HG03354 (cell line): Measurements from ENCODE around the gene CCS.
"Not testable (repeated sequence)": the region's sequence is repeated elsewhere in the genome, so short reads cannot be mapped to it uniquely, and the experiment has no call there.

Experiments
- ATAC-seq: cut with Tn5 transposase; IDR thresholded peaks from one replicate; pipeline ENCODE4 v1.9.1; 2021; ENCODE audit warnings: mild to moderate bottlenecking; ENCODE audit not compliant: unreplicated experiment, poor library complexity, severe bottlenecking

Gene CCS

DNA sequence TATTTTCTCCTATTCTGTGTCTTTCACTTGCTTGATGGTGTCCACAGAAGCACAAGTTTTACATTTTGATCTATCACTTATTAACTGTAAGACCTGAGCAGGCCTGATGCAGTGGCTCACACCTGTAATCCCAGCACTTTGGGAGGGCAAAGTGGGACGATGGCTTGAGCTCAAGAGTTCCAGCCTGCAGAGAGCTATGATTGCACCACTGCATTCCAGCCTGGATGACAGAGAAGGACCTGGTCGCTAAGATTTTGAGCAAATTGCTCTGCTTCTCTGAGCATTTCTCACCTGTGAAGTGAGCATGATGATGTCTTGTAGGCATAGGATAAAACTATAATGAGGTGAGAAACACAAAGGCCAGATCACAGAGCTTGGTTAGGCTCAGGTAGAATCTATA is 6.8 kb upstream of the CCS start:
- no peak for ATAC-seq

DNA sequence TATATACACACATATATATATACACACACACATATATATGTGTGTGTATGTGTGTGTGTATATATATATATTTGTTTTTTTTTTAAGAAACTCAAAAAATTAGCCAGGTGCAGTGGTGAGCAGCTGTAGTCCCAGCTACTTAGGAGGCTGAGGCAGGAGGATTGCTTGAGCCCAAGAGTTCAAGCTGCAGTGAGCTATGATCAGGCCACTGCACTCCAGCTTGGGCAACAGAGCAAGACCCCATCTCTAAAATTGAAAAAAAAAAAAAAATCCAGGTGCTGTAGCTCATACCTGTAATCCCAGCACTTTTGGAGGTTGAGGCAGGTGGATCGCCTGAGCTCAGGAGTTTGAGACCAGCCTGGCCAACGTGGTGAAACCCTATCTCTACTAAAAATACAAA is 3.7 kb upstream of the CCS start:
- ATAC-seq: not testable (repeated sequence)

DNA sequence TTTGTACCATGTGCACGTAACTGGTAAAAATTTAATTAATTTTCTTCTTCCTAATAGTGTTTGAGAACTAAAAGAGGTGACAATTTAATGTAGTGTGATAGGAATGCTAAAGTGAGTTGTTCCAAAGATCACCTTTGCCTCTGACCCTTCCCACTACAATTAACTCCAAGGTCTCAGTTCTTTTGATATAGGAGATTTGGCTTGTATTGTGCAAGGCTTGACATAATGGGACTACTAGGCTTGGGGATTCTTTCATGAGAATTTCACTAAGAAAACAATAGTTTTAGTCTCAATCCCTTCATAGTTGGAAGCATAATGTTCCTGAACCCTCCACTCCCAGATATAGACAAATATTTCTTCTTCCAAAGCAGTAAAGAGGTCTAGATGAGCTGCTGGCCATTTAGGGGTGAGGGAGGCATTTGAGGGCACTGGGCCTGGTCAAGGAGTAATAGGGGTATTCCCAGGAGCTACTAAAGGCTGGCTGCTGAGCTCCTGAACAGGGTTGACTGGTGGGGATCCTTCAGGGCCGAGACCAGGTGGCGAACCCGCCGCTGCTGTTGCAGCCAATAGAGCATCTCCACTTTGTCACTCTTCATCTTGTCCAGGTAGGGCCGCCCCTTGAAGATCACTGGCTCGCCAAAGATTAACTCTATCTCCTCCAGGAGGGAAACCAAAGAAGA is 2.8 kb upstream of the CCS start:
- ATAC-seq: no peak

DNA sequence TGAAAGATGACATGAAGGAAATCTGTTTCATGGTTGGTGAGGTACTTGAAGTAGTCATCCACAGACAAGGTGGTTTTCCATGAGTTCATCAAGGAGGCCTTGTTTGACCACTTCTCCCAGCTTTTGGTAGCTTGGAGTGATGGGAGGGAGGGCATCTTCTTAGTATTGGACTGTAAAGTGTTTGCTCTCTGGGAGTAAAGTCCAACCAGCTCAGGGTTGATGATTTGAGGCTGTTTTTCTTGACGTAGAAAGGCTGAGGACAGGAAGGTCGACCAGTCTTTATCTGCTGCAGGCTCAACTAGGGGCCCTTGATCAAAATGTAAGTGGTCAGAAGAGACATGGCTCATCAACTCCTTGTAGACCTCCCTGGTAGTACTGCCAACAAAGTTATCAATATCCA is 1.8 kb upstream of the CCS start:
- ATAC-seq: no peak

DNA sequence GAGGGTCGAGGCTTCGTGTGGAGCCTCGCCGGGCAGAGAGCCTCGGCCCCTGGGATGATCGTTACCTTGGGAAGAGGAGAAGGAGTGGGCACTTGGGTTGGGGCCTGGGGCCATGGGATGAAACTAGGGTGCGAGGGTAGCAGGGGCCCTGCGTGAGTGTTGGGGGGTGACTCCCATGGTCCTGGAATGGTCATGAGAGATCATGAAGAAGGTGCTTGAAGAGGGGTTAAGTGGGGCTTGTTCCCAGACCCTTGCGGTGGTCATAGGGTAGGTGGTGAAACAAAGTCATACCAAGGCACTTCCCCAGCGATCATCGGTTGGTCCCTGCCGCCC is 284 bp downstream of the CCS start:
- ATAC-seq: no peak

DNA sequence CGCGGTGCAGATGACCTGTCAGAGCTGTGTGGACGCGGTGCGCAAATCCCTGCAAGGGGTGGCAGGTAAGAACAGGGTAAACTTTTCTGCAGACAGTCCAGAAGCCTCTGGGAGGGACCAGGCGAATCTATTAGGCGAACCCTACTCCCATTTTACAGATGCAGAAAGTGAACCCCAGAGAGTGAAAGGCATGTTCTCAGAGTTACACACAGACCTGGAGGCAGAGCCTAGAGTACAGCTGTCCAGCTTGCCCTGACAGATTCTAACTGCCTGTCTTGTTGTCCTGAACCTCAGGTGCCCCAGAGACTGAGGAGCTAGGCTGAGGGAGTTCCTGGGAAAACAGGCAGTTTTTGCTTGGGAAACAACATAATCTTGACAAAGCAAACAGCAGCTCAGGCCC is 665 bp downstream of the CCS start:
- no peak for ATAC-seq

DNA sequence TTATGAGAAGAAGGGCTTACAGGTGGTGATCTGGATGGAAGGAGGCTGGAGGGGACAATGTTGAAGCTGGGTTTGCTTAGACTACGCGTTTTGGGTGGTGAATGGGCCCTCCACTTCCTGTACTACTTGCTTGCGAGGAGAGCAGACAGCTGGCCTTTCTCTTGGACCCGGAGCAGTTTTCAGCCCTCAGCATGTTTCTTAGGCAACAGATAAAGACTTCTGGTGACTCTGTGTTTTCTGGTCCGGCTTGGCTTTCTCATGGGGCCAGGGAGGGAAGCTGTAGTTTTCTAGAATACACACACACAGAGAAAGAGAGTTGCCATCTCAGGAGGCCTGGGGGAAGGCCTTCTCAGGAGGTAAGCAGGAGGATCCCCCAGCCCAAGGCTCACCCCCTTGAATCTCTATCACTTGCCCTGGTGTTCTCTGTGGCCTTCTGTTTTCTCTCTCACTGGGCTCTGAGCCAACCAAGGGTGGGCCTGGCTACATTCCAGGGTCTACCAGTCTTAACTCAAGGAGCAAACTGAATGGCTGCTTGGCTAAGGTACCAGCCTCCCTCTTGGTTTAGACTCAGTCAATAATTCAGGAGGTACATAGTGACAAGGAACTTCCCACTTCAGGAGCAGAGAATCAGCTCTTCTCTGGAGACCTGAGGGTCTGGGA is 2.4 kb downstream of the CCS start:
- no peak for ATAC-seq

DNA sequence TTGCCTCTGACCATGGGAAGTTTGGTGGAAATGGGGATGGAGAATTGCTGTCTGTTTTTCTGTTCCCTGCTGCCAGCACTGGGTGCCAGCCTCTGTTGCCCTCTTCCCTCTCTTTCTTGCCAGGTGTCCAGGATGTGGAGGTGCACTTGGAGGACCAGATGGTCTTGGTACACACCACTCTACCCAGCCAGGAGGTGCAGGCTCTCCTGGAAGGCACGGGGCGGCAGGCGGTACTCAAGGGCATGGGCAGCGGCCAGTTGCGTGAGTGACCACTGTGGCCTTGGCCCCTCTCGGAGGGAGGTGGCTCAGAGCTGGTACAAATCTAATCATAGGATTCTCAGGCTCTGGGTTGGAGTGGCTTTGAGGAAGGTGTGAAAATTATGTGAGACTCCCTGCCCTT is 6.0 kb downstream of the CCS start:
- ATAC-seq: no peak

DNA sequence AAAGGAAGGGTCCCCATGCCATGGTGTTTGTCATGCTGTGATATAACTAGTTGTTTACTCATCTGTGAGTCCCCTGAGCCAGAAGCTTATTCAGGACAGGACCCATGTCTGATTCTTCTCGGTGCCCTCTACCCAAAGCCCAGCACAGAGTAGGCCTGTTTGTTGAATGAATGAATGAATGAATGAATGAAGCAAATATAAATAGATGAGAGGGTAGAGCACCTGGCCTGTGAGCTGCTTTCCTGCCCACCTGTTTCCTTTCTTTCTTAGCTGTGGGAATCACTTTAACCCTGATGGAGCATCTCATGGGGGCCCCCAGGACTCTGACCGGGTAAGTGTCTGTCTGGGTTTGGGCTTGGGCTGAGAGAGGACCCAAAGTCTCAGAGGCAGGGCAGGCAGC is 7.2 kb downstream of the CCS start:
- ATAC-seq: no peak

DNA sequence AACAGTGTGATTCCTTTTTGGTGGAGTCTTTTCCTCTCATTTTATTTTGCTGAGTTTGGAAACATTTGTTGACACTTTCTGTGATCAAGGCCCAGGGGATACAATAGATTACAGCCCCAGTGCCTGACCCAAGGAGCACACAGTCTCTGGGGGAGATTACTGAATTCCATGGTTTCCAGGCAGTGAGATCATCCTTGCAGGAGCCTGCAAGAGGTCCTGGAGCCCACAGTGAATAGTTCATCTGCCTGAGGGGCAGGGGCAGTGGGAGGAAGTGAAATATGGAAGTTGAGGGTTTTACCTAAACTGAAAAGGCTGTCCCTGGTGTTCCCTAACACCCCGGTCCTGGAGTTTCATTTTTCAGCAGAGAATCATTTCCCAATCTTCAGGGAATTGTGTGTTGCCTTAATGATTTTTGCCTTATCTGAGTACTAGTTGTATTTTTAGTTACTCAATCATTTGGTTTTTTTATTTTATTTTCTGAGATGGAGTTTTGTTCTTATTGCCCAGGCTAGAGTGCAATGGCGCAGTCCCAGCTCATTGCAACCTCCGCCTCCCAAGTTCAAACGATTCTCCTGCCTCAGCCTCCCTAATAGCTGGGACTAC is 7.7 kb downstream of the CCS start:
- no peak for ATAC-seq

DNA sequence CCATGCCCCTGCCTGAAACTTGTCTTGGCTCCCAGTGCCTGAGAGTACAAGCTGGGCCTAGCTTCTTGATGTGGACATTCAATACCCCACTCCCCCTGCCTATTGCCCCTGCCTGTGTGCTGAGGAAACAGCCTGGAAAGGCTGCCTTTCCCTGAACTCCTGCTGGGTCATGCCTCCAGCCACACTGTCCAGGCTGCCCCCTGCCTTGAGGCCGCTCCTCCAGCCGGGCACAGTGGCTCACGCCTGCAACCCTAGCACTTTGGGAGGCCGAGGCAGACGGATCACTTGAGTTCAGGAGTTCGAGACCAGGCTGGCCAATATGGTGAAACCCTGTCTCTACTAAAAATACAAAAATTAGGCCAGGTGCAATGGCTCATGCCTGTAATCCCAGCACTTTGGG is 10.1 kb downstream of the CCS start:
- no peak for ATAC-seq

DNA sequence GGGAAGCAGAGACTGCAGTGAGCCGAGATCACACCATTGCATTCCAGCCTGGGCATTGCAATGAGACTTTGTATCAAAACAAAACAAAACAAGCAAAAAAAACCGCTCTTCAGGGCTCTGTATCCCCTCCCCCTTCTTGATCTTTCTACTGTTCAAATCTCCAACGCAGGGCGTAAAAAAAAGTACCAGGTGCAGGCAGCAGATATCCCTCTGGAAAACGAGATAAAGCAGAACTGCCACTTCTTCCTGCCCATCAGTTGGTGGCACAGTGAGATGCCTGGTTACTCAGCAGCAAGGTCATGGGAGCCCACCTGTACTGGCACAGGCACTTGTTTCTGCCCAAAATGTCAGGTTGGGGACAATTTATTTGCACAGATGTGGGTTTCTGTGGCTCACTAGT is 11.2 kb downstream of the CCS start:
- ATAC-seq: no peak

DNA sequence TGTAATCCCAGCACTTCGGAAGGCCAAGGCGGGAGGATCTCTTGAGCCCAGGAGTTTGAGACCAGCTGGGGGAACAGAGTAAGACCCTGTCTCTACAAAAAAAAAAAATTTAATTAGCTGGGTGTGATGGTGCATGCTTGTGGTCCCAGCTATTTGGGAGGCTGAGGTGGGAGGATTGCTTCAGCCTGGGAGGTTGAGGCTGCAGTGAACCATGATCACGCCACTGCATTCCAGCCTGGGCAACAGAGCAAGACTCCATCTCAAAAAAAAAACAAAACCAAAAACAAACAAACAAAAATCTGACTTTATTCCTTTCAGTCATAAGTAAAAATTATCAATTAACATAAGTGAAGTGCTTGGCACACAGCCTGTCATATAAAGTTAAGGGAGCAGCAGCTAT is 13.6 kb downstream of the CCS start:
- ATAC-seq: not testable (repeated sequence)

DNA sequence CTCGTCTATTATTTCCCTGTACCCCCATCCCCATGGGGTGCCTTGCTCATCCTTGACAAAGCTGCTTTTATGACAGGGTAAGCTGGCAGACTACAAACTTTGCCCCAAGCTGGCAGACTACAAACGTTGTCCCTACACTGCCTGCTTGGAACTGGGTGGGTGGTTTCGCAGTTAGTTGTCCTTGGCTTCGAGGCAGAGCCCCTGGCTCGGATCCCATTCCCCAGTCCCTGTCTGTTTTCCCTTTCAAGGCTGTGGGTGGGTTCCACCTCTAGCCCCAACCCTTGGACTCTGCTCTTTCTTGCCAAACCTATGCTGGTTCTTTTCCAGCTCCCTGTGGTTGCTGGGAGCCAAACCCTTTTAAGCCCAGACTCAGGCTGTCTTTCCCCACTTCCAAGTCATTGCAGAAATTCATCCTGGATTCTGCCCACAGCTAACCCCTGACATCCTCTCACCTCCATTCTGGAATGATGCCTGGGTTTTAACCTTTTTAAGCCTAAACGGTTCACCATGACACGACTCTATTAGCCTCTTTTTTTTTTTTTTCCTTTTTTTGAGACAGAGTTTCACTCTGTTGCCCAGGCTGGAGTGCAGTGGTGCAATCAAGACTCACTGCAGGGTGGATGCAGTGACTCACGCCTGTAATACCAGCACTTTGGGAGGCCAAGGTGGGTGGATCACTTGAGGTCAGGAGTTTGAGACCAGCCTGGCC is 14.3 kb downstream of the CCS start:
- ATAC-seq: no peak

DNA sequence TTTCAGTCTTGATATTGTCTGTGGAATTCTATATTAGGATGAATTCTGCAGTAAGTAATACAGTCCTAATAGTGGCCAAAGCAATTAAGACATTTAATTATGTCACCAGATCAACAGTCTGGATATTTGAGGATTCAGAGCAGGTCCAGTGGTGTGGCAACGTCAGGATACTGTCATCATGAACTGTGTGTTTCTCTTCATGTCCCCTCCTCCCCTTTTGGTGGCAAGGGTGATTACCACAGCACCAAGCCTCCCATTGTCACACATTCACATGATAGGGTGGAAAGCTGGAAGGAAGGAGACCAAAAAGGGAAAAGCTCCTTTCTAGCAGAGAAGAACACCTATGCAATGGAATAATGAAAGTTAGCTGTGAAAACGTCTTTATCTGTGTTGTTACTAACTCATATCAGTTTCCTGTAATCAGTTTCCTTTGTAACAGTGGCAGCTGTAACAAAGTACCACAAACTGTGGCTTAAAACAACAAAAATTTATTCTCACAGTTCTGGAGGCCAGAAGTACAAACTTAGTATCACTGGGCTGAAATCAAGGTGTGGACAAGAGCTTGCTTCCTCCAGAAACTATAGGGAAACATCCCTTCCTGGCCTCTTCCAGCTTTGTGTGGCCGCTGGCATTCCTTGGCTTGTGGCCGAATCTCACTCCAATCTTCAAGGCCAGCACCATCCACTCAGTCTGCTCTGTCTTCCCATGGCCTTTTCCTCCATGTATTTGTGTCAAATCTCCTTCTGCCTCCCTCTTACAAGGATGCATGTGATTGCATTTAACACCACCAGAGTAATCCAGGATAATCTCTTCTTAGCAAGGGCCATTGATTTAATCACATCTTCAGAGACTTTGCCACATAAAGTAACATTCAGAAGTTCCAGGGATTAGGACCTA is 17.0 kb downstream of the CCS start:
- ATAC-seq: no peak

DNA sequence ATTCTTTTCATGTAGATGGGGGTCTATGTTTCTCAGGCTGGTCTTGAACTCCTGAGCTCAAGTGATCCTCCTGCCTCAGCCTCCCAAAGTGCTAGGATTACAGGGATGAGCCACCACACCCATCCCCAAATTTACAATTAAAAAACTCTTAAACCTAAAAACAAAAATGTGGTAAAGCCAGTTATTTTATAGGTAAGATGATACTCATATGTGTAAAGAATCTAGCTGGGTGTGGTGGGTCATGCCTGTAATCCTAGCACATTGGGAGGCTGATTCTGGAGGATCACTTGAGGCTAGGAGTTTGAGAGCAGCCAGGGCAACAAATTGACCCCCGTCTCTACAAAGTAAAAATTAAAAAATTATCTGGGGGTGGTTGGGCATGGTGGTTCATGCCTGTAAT is 19.5 kb downstream of the CCS start:
- ATAC-seq: no peak

DNA sequence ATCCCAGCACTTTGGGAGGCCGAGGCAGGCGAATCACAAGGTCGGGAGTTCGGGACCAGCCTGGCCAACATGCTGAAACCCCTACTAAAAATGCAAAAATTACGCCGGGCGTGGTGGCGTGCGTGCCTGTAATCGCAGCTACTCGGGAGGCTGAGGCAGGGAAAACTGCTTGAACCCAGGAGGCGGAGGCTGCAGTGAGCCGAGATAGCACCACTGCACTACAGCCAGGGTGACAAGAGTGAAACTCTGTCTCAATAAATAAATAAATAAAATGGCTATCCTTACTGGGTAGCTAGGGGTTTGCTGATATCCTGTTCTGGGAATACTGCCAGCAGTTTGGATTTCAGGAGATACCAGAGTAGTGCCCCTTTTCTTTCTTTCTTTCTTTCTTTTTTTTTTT is 21.1 kb downstream of the CCS start:
- ATAC-seq: no peak

DNA sequence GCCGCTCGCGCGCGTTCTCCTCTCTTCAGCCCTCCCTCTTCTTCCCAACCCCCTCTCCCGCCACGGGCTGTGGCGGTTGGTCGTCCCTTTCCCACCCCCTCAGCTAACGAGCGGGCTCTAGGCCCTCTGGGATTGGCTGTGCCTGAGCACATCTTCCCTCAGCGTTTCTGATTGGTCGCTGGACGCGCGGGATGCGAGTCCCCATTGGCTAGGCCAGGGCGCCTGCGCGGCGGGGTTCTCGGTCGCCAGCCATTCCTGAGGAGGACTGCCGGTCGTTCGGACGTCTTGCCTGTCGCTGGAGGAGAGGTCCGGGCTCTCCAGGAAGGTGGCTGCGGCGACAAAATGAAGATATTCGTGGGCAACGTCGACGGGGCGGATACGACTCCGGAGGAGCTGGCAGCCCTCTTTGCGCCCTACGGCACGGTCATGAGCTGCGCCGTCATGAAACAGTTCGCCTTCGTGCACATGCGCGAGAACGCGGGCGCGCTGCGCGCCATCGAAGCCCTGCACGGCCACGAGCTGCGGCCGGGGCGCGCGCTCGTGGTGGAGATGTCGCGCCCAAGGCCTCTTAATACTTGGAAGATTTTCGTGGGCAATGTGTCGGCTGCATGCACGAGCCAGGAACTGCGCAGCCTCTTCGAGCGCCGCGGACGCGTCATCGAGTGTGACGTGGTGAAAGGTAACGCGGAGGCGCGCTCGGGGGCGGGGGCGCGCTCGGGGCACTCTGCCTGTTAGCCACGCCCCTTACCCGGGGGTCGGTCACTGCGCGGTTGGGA is 23.6 kb downstream of the CCS start, which contains the start of gene RBM14:
Gene RBM14 (plus strand): TSS at position 252 of the 776 bp plus-strand sequence. CDS start 91 bp downstream, at position 343.
- peak; percentile 90 for ATAC-seq

DNA sequence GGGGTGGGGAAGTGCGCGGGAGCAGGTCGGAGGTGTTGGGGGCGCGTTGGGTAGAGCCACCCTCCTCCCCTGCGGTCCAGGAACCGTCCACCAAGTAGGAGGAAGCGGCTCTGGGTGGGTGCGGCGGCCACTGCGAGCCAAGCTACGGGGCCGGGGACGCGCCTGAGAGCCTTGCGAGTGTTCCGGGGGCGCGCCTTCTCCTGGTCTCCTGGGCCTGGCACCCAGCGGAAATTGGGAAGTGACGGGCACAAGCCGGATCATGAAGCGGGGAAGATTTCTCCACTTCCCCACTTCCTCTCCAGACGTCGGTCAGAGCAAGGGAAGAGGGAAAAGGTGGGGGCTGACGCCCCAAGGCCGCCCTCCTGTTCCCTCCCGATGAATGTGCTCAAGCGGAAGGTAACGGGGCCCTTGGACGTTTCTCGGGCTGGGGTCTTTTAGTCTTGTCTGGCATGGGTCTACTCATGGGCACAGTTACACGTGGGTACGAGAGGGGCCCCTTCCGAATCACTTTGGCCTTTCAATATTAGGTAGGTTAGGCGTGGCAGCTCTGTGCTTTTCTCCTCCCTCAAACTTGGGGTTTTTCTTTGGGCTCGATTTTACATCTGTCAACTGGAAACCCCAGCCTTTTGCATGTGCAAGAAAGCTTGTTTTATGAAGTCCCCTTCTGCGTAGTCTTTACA is 24.3 kb downstream of the CCS start:
- ATAC-seq: no peak
